SK-N-MC (cell line): ENCODE results near the gene OPCML.

Experiments used
- EZH2 ChIP-seq: fragments of 200-600 bp; sonication (generic); IDR thresholded peaks from one replicate; pipeline ENCODE4 v1.6.1; 2017; ENCODE audit warnings: antibody characterized with exemption
- FOXP2 ChIP-seq: optimal IDR thresholded peaks from 2 replicates; pipeline ENCODE3; 2011; ENCODE audit warnings: mild to moderate bottlenecking, moderate library complexity; ENCODE audit not compliant: insufficient read depth; ENCODE audit errors: extremely low read length, control extremely low read depth
- POLR2AphosphoS5 ChIP-seq: IDR thresholded peaks from 2 replicates; pipeline ENCODE4 v1.6.1; 2012; ENCODE audit warnings: mild to moderate bottlenecking, low read depth, low read length, borderline replicate concordance

GRCh38 chr11:133133606-133134005 is 398.7 kb downstream of the OPCML start:
- TF ChIP-seq EZH2 (no peak), POLR2AphosphoS5 (no peak), FOXP2 (no peak)
